ENCODE data around the gene MZF1. TPM values are rescaled to one million over a fixed set of nuclear protein-coding genes. Genes with fewer than 3 reads are reported as not detected.

The MZF1 gene
- total and polyA plus RNA-seq, 10 of the 15 experiments (the other 5 are each of a cell fraction or from before 2014, with no cell fraction given) = 0.38 to 14.7 (median 7.2) TPM

DNA sequence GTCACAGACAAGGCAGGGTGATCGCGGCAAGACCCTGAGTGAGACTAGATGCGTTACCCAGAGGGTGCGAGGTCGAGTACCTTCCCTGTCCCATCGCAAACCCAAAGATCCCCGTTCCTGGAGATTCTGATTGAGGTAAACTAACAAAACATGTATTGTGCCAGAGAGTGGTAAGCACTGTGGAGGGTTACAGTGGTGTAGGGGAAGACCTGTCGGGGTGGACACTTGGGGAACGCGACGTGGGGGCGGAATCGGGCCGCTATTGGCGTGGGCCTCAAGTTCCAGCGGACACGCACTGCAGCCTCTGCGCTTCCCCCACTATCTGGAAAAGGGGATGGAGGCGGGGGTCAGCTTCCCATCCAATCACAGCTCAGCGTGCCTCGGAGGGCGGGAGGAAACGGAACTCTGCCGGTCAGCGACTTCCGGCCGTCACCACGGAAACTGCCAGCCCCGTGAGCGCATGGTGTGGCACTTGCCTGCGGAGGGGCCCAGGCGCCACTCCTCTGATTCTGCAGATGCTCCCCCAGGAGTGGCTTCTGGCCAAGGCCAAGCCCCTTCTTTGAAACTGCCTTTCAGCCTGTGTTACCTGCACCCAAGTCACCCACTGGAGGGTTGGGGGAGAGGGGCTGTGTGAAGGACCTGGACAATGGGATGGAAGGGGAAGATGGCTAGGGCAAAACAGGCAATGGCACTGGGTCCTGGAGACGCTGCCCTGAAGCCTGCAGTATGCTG, 13.7 kb downstream of the MZF1 start (continued):
- TF ChIP-seq SUPT20H (IDR thresholded peaks at IDR 0.05; ENCODE audit: borderline replicate concordance, control insufficient read depth, low read depth, low read length) (no peak), EP300 (IDR thresholded peaks at IDR 0.05; ENCODE audit: borderline replicate concordance in 1 of 2, control insufficient read depth in 1 of 2, low read depth in 2 of 2, low read length in 2 of 2) (peak in 1 of 2 experiments; percentile 44; a peak in 1 of 4 replicates), NR2C2 (IDR thresholded peaks at IDR 0.05; ENCODE audit: borderline replicate concordance, control insufficient read depth, insufficient read length, low read depth) (no peak), TBL1XR1 (IDR thresholded peaks at IDR 0.05; ENCODE audit: low read depth, low read length) (no peak; the same call in 1 of the 2 replicates), WRNIP1 (IDR thresholded peaks at IDR 0.05; ENCODE audit: borderline replicate concordance, low read depth, low read length) (0 out of 2 replicates have a peak, but pooled peaks have one; percentile 22), NRF1 (conservative IDR thresholded peaks at IDR 0.05; ENCODE audit: low read depth, low read length) (no peak), TCF3 (IDR thresholded peaks at IDR 0.05; ENCODE audit: borderline replicate concordance, insufficient read depth, low read depth, low read length) (peak; percentile 34; the same call in 1 of the 2 replicates), ZNF207 (IDR thresholded peaks at IDR 0.05; ENCODE audit: borderline replicate concordance) (peak; percentile 84; the same call in 1 of the 2 replicates), ETV6 (conservative IDR thresholded peaks at IDR 0.05 in 1 of 2, IDR thresholded peaks at IDR 0.05 in 1 of 2; ENCODE audit: borderline replicate concordance in 1 of 2, low read depth in 1 of 2) (peak in 1 of 2 experiments; percentile 74; a peak in 1 of 4 replicates), YY1 (IDR thresholded peaks at IDR 0.05; ENCODE audit: low read depth, low read length) (peak; percentile 40; the same call in 1 of the 2 replicates), TCF12 (IDR thresholded peaks at IDR 0.05; ENCODE audit: low read depth, low read length) (no peak), PML (IDR thresholded peaks at IDR 0.05; ENCODE audit: low read length) (no peak), CHD4 (IDR thresholded peaks at IDR 0.05) (no peak), MEF2B (IDR thresholded peaks at IDR 0.05; ENCODE audit: partially characterized antibody, poor library complexity, severe bottlenecking) (peak; percentile 33), POLR2A (IDR thresholded peaks at IDR 0.05; ENCODE audit: low read depth, low read length) (peak; percentile 82), NBN (IDR thresholded peaks at IDR 0.05) (peak; percentile 90), SPI1 (IDR thresholded peaks at IDR 0.05; ENCODE audit: borderline replicate concordance, insufficient read depth, low read depth, low read length) (peak; percentile 50; the same call in 1 of the 2 replicates), RELA (IDR thresholded peaks at IDR 0.05; ENCODE audit: borderline replicate concordance, partially characterized antibody) (no peak), TAF1 (IDR thresholded peaks at IDR 0.05; ENCODE audit: borderline replicate concordance, low read depth, low read length) (peak; percentile 77; the same call in 1 of the 2 replicates), IKZF2 (IDR thresholded peaks at IDR 0.05) (peak; percentile 63 to 82), BHLHE40 (IDR thresholded peaks at IDR 0.05; ENCODE audit: borderline replicate concordance in 1 of 2, low read depth in 2 of 2, low read length in 1 of 2) (peak; percentile 61 to 84; a peak in 3 of 4 replicates), ZBED1 (IDR thresholded peaks at IDR 0.05; ENCODE audit: borderline replicate concordance) (no peak), BACH1 (IDR thresholded peaks at IDR 0.05; ENCODE audit: borderline replicate concordance) (0 out of 2 replicates have a peak, but pooled peaks have one; percentile 12), MYC (IDR thresholded peaks at IDR 0.05; ENCODE audit: insufficient read depth, insufficient read length, insufficient replicate concordance, low read length, severe bottlenecking) (peak; percentile 92), ESRRA (IDR thresholded peaks at IDR 0.05; ENCODE audit: low read length) (no peak)
- TF ChIP-seq, protein P1, sequence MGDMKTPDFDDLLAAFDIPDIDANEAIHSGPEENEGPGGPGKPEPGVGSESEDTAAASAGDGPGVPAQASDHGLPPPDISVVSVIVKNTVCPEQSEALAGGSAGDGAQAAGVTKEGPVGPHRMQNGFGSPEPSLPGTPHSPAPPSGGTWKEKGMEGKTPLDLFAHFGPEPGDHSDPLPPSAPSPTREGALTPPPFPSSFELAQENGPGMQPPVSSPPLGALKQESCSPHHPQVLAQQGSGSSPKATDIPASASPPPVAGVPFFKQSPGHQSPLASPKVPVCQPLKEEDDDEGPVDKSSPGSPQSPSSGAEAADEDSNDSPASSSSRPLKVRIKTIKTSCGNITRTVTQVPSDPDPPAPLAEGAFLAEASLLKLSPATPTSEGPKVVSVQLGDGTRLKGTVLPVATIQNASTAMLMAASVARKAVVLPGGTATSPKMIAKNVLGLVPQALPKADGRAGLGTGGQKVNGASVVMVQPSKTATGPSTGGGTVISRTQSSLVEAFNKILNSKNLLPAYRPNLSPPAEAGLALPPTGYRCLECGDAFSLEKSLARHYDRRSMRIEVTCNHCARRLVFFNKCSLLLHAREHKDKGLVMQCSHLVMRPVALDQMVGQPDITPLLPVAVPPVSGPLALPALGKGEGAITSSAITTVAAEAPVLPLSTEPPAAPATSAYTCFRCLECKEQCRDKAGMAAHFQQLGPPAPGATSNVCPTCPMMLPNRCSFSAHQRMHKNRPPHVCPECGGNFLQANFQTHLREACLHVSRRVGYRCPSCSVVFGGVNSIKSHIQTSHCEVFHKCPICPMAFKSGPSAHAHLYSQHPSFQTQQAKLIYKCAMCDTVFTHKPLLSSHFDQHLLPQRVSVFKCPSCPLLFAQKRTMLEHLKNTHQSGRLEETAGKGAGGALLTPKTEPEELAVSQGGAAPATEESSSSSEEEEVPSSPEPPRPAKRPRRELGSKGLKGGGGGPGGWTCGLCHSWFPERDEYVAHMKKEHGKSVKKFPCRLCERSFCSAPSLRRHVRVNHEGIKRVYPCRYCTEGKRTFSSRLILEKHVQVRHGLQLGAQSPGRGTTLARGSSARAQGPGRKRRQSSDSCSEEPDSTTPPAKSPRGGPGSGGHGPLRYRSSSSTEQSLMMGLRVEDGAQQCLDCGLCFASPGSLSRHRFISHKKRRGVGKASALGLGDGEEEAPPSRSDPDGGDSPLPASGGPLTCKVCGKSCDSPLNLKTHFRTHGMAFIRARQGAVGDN (IDR thresholded peaks at IDR 0.05) = peak; percentile 76; the same call in 1 of the 2 replicates
